Parathyroid adenoma (tissue), 2 donors: ENCODE measurements around the gene ABCA6.

Experiments used
- H2AFZ ChIP-seq: fragments of 300-600 bp; sonication (generic); one replicate; pipeline ENCODE4 v1.7.0; 2017; ENCODE audit warnings: antibody characterized with exemption, mild to moderate bottlenecking
- H3K27ac ChIP-seq: fragments of 300-600 bp; sonication (generic); one replicate; pipeline ENCODE4 v1.7.0; 2017
- H3K27me3 ChIP-seq: fragments of 300-600 bp; sonication (generic); one replicate; pipeline ENCODE4 v1.7.0; 2017; ENCODE audit warnings: low read length; ENCODE audit not compliant: control insufficient read depth, insufficient read depth
- H3K36me3 ChIP-seq: fragments of 300-600 bp; sonication (generic); one replicate; pipeline ENCODE4 v1.7.0; 2017; ENCODE audit warnings: low read length; ENCODE audit not compliant: control insufficient read depth, insufficient read depth
- H3K4me1 ChIP-seq: fragments of 300-600 bp; sonication (generic); one replicate; pipeline ENCODE4 v1.7.0; 2017; ENCODE audit warnings: control low read depth
- H3K4me2 ChIP-seq: fragments of 300-600 bp; sonication (generic); one replicate; pipeline ENCODE4 v1.7.0; 2017; ENCODE audit warnings: low read length
- H3K4me3 ChIP-seq: fragments of 300-600 bp; sonication (generic); one replicate; pipeline ENCODE4 v1.7.0; 2017; ENCODE audit warnings: low read depth, low read length
- H3K79me2 ChIP-seq: fragments of 300-600 bp; sonication (generic); one replicate; pipeline ENCODE4 v1.7.0; 2017; ENCODE audit warnings: control low read depth
- H3K9ac ChIP-seq: fragments of 300-600 bp; sonication (generic); one replicate; pipeline ENCODE4 v1.7.0; 2017; ENCODE audit warnings: mild to moderate bottlenecking
- H3K9me3 ChIP-seq: fragments of 300-600 bp; sonication (generic); one replicate; pipeline ENCODE4 v1.7.0; 2017; ENCODE audit warnings: low read length; ENCODE audit not compliant: control insufficient read depth
- TF ChIP-seq, protein P1 (sequence below): fragments of 300-600 bp; sonication (generic); IDR thresholded peaks from one replicate; pipeline ENCODE4 v1.7.0; 2017; ENCODE audit warnings: antibody characterized with exemption, mild to moderate bottlenecking
- donor health status: primary hyperparathyroidism.

Gene ABCA6

DNA sequence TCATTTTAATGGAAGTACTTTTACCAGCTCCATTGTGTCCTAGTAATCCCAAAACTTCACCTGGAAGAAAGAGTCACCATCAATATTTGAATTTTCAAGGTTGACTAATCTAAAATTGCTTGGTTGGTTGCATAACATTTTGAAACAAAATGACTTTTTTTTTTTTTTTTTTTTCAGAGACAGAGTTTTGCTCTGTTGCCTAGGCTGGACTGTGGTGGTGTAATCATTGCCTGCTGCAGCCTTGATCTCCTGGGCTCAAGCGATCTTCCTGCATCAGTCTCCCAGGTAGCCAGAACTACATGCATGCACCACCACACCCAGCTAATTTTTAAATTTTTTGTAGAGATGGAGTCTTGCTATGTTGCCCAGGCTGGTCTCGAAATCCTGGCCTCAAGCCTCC, 12.6 kb upstream of the ABCA6 start:
- Histone ChIP-seq H3K9ac (no peak overlapping the region), H3K27me3 (no peaks in the 10 kb centered on the region), H3K9me3 (no peaks in the 10 kb centered on the region), H3K79me2 (no peaks in the 10 kb centered on the region), H3K4me3 (no peak overlapping the region), H3K4me2 (no peak overlapping the region), H3K36me3 (no peaks in the 10 kb centered on the region), H3K27ac (no peak overlapping the region), H2AFZ (no peak overlapping the region), H3K4me1 (no peaks in the 10 kb centered on the region)
- TF ChIP-seq, protein P1, sequence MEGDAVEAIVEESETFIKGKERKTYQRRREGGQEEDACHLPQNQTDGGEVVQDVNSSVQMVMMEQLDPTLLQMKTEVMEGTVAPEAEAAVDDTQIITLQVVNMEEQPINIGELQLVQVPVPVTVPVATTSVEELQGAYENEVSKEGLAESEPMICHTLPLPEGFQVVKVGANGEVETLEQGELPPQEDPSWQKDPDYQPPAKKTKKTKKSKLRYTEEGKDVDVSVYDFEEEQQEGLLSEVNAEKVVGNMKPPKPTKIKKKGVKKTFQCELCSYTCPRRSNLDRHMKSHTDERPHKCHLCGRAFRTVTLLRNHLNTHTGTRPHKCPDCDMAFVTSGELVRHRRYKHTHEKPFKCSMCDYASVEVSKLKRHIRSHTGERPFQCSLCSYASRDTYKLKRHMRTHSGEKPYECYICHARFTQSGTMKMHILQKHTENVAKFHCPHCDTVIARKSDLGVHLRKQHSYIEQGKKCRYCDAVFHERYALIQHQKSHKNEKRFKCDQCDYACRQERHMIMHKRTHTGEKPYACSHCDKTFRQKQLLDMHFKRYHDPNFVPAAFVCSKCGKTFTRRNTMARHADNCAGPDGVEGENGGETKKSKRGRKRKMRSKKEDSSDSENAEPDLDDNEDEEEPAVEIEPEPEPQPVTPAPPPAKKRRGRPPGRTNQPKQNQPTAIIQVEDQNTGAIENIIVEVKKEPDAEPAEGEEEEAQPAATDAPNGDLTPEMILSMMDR: no peak

DNA sequence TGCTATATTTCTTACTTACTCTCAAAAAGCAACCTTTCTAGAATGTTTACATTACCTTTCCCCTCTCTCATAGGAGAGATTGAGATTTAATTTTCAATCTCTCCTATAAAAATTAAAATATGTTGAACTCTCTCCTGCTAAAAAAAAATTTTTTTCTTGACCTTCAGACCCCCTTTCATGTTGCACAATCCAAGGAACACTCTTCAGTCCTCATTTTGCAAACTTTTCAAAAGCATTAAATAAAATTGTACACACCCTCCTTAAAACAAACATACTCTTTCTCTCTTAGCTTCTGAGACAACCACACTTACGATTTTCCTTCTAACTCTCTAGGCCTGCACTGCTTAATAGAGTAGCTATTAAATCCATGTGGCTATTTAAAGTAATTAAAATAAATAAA, 8.6 kb upstream of the ABCA6 start:
- TF ChIP-seq, protein P1: no peak
- Histone ChIP-seq H3K4me3 (no peak overlapping the region), H3K27ac (no peak overlapping the region), H2AFZ (no peak overlapping the region), H3K9ac (no peak overlapping the region), H3K36me3 (no peaks in the 10 kb centered on the region), H3K27me3 (no peaks in the 10 kb centered on the region), H3K9me3 (no peaks in the 10 kb centered on the region), H3K4me1 (no peaks in the 10 kb centered on the region), H3K79me2 (no peaks in the 10 kb centered on the region), H3K4me2 (no peak overlapping the region)

DNA sequence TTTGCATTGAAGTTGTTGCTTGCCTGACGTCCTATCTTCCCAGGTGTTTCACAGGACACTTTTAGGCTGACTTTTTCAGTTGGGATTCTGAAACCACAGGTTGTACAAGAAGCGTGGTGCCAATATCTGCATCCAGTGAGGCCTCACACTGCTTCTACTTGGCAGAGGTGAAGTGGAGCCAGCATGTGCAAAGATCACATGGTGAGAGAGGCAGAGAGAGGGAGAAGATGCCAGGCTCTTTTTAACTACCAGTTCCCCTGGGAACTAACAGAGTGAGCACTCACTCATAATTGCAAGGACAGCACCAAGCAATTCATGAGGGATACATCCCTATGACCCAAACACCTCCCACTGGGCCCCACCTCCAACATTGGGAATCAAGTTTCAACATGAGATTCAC, 5.8 kb upstream of the ABCA6 start:
- no peak overlapping the region for H3K27ac ChIP-seq
- H3K79me2 ChIP-seq: no peaks in the 10 kb centered on the region
- H3K27me3 ChIP-seq: no peaks in the 10 kb centered on the region
- no peaks in the 10 kb centered on the region for H3K36me3 ChIP-seq
- H2AFZ ChIP-seq: no peak overlapping the region
- H3K9ac ChIP-seq: no peak overlapping the region
- TF ChIP-seq, protein P1: no peak
- H3K4me2 ChIP-seq: no peak overlapping the region
- no peaks in the 10 kb centered on the region for H3K4me1 ChIP-seq
- no peak overlapping the region for H3K4me3 ChIP-seq
- no peaks in the 10 kb centered on the region for H3K9me3 ChIP-seq

DNA sequence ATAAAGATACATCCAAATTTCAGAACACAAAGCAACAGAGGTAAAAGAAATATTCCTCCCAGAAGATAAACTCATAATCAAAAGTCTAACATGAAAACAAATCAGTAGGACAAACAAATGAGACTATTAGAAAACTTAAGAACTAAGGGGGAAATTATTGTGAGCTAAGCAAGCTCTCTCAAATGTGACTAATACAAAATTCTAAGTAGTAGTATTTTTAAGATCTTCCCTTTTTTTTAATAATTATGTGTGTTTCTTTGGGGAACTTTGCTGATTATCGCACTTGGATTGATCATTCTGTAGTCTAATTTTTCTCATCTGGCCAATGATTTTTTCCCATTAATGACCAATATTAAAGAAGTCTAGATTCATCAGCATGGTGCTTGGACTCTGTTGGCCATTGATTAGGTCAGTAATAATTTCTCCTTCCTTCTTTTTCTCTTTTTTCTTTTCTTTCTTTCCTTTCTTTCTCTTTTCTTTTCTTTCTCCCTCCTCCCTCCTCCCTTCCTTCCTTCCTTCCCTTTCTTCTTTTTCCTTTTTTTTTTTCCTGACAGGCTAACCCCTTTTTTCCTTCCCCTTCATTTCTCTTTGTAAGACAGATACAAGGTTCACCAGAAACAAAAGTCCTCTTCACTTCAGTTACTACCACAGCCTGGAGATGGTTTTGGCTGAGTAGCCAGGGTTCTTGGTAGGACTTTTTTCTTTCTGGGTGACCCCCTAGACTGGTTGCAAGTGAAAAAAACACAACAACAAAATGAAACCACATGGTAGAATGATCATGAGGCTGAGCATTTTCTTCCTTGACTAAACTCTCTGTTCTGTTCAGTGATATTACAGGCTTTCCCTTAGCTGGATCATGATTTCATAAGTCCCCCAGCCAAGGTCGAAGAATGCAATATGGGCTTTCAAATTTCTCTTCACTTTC, 2.9 kb upstream of the ABCA6 start:
- H3K27ac ChIP-seq: no peak overlapping the region
- no peaks in the 10 kb centered on the region for H3K4me1 ChIP-seq
- H3K36me3 ChIP-seq: no peaks in the 10 kb centered on the region
- no peaks in the 10 kb centered on the region for H3K27me3 ChIP-seq
- TF ChIP-seq, protein P1: no peak
- H3K79me2 ChIP-seq: no peaks in the 10 kb centered on the region
- no peaks in the 10 kb centered on the region for H3K9me3 ChIP-seq
- no peak overlapping the region for H2AFZ ChIP-seq
- H3K4me2 ChIP-seq: no peak overlapping the region
- no peak overlapping the region for H3K9ac ChIP-seq
- no peak overlapping the region for H3K4me3 ChIP-seq
